Urothelium cell line (cell line): Measurements from ENCODE around the gene LARP1B.
"Not testable (repeated sequence)": the region's sequence is repeated elsewhere in the genome, so short reads cannot be mapped to it uniquely, and the experiment has no call there.

ENCODE experiments used
- DNase-seq: peaks from one replicate; pipeline ENCODE4 v3.0.0; 2011; ENCODE audit warnings: low spot score, mixed read lengths
- FAIRE-seq: peaks from 2 replicates; lab custom pipeline; 2011; peaks lifted over from hg19 to GRCh38; lab: Jason Lieb, UNC

The LARP1B gene

DNA sequence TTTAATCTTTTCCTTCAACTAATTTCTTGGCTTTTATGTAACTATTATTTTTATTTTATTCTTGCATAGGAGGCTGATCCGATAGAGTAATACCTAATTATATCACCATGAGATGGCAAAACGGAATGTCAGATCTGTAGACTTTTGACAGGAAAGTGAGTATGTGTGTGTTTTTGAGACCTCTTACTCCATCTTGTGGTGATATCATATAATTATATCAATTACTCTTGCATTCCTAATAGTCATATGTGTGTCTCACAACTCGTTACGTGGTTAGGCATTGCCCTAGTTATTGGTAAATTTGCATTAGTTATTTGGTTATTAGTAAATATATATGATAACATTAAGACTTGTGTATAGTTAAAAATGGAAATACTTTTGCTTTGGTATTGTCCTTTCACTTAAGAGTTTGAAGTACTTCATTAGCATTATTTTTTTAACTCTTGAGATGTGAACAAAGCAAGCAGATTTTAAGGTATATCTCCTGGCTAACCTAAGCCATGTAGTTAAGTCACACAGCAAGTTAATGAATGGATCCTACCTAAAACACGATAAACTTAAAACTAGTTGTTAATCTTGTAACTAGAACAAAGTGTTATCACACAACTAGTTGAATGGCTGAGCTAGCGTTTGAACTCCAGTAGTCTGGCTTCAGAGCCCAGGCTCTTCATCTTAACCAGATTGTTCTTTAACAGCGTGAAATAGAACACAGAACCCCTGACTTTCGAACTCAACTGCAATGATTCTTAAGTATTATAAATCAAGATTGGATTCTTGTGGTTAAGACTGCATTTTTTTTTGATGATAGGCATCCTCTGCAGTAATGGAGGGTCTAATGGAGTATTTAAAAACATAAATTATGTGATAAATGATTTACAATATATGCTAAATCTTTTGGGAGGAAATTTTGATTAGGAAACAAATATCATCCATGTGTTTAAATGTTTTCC, 159.4 kb downstream of the LARP1B start:
- DNase-seq (peak; percentile 48), FAIRE-seq (no peak)

DNA sequence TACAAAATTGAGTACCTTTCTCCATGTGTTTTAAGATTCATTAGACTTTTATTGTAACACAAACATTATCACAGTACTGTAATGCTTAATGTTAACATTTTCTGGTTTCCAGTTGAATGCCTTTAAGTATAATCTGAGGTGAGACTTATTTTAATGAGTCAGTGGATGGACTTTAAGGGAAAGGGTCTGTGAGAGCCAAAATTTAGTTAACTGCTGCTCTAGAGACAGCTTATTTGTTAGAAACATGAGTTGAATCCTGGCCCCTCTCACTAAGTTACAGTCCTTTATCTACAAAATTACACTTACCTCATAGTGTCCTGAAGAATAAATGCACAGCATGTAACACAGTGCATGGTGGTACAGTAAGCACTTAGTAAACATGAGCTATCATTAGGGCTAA, 160.5 kb downstream of the LARP1B start:
- DNase-seq (no peak), FAIRE-seq (no peak)

- no peak for FAIRE-seq
- DNase-seq = peak; percentile 32
Observed at GRCh38 chr4:128225148-128225547, 164.0 kb downstream of the LARP1B start.

GRCh38 chr4:128227991-128228571, 167.0 kb downstream of the LARP1B start:
- no peak for FAIRE-seq
- DNase-seq = no peak

GRCh38 chr4:128228845-128229795, 168.0 kb downstream of the LARP1B start:
- DNase-seq (no peak), FAIRE-seq (no peak)

GRCh38 chr4:128232719-128233118, 171.6 kb downstream of the LARP1B start:
- FAIRE-seq (no peak), DNase-seq (no peak)

GRCh38 chr4:128234836-128235235, 173.7 kb downstream of the LARP1B start:
- FAIRE-seq = no peak
- no peak for DNase-seq

DNA sequence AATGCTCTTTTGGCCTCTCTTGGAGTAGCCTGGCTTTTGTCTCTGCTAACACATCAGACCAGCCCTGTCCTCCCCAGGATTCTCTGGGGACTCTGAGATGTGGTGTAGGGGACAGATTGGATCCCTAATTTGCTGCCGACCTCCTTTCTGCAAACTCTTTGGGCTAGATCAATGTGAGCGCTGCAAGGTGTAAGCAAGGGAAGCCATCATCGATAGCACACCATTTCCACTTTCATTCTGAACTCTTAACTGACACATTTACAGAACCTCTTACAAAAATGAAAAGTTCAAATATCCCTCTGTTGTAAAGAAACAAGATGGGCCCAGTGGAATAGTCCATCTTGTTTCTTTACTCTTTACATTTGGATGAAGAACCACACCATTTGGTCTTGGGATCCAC, 179.9 kb downstream of the LARP1B start:
- DNase-seq (no peak), FAIRE-seq (no peak)

DNA sequence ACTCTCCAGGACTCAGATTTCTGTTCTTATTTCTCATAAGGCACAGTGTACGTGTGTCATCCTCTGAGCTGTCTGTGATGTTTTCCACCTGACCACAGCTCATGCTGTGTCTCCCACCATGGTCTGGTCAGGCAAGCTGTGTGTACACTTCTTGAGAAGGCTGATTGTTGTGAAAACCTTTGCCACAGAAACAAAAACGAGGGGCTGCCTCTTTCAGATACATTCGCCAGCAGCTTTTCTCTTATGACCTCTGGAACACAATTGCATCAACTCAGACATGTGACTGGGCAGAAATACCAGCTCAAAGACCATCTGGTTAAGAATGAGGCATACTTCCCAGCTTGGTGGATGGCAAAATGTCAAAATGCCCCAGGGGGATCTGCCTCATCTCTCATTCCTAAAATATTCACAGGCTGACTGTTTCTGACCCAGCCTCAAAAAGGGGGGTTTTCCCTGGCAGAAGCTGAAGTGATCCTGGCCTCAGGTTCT, 180.4 kb downstream of the LARP1B start:
- FAIRE-seq (no peak), DNase-seq (peak; percentile 73)

DNA sequence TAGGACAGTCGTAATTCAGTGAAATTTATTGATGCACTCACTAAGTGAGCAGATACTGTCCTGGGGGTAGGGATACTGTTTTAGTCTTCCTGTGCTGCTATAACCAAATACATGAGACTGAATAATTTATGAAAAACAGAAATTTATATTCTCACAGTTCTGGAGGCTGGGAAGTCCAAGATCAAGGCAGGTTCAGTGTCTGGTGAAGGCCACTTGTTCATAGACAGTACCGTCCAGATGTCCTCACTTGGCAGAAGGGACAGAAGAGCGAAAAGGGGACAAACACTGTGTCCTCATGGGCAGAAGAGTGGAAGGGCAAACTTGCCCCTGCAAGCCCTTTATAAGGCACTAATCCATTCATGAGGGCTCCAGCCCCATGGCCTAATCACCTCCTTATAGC, 180.9 kb downstream of the LARP1B start:
- DNase-seq (no peak), FAIRE-seq (no peak)

GRCh38 chr4:128242601-128243000, 181.5 kb downstream of the LARP1B start:
- FAIRE-seq (no peak), DNase-seq (no peak)

- no peak for DNase-seq
- no peak for FAIRE-seq
Observed at GRCh38 chr4:128244379-128244778, 183.3 kb downstream of the LARP1B start.

- not testable (repeated sequence) for FAIRE-seq, DNase-seq
Observed at GRCh38 chr4:128245391-128245790, 184.3 kb downstream of the LARP1B start.

- FAIRE-seq (no peak), DNase-seq (no peak)
Observed at GRCh38 chr4:128247906-128248305, 186.8 kb downstream of the LARP1B start.

DNA sequence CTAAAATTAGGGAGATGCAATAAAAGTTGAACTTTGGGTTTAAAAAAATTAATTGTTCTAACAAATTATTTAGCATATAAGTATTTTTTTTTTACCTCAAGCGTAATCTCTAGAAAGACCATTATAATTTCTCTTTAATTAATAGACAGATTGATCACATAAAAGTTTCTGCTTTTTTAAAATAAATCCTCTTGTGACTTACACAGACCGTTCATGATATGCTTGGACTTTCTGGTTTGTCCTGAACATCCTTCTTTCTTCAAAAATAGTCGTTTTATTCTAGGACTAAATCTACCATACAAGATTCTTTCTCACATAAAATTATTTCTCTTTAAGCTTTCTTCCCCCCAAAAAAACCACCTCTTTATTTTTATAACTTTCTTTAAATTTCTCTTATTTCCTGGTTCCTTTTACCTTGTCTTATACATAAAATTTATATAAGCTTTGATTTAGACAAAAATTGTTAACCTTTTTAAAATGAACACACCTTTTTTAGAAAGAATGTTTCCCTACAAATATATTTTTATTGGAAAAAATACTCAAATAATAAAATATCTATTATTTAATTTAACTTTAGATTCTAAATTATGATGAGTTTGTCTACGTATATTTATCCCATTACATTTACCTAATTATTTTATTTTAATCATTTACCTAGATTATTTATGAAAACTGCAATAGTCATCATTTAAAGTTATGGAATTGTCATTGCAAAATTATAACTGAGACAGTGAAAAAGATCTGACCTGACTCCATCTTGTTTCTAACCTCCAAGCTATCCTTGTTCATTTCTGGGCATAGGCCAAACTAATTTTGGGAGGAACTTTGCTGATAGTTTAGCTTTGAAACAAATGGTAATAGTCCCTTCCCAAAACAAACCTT, 188.9 kb downstream of the LARP1B start:
- FAIRE-seq (no peak), DNase-seq (no peak)

- FAIRE-seq = no peak
- DNase-seq = no peak
Observed at GRCh38 chr4:128255906-128256305, 194.8 kb downstream of the LARP1B start.

DNA sequence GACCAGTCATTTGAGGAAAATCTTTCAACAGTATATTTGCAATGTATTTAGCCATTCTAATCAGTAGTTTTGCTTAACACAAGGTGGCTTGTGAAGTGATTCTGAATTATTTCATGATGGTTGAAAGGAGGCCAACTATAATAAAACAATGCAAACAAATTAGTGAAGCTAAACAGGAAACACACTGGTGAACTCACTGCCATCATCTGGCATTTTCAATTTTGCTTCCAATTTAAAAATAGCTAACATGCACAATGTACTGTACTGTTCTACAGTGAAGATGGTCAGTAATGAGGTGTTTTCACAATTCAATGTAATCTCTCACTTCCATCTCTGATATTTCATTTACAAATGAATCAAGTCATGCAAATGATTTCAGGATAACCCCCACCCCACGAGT, 195.4 kb downstream of the LARP1B start:
- DNase-seq (no peak), FAIRE-seq (no peak)

- FAIRE-seq, DNase-seq: not testable (repeated sequence)
Observed at GRCh38 chr4:128258166-128258565, 197.1 kb downstream of the LARP1B start.

GRCh38 chr4:128259889-128260288, 198.8 kb downstream of the LARP1B start:
- not testable (repeated sequence) for FAIRE-seq, DNase-seq
